HG02970 (cell line): ENCODE results near the gene GNG7.
"Not testable (repeated sequence)": the region's sequence is repeated elsewhere in the genome, so short reads cannot be mapped to it uniquely, and the experiment has no call there.

Experiments
- ATAC-seq: cut with Tn5 transposase; IDR thresholded peaks from one replicate; pipeline ENCODE4 v1.9.1; 2021; ENCODE audit warnings: mild to moderate bottlenecking, moderate library complexity, moderate number of reproducible peaks; ENCODE audit not compliant: unreplicated experiment, low FRiP score

GNG7 gene

DNA sequence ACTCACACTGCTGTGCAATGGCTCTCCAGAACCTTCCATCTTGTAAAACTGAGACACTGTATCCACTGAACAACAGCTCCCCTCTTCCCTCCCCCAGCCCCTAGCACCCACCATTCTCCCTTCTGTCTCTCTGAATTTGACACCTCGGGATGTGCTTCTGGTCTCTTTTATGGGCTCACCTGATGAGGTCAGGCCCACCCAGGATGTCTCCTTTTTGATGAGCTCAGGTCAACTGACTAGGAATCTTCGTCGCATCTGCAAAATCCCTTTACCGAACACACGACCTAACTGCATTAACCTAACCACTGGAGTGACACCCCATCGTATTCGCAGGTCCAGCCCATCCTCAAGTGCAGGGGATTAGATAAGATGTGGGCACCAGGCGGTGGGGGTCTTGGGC, 73.9 kb downstream of the GNG7 start:
- ATAC-seq = no peak

DNA sequence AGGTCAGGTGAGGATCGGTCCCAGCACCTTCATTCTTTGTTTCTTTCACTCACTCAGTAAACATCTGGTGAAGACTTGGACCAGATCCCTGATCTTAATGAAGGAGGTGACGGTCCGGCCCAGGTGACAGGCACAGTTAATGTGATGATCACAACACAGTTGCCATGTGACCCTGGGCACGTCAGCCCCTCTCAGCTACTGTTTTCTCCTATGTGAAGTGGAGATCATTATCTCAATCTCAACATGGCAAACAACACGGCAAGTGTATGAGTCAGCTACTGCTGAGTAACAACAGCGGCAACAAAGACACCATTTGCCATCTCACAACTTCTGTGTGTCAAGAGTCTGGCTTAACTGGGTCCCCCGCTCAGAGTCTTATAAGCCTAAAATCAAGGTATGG, 74.6 kb downstream of the GNG7 start:
- no peak for ATAC-seq

DNA sequence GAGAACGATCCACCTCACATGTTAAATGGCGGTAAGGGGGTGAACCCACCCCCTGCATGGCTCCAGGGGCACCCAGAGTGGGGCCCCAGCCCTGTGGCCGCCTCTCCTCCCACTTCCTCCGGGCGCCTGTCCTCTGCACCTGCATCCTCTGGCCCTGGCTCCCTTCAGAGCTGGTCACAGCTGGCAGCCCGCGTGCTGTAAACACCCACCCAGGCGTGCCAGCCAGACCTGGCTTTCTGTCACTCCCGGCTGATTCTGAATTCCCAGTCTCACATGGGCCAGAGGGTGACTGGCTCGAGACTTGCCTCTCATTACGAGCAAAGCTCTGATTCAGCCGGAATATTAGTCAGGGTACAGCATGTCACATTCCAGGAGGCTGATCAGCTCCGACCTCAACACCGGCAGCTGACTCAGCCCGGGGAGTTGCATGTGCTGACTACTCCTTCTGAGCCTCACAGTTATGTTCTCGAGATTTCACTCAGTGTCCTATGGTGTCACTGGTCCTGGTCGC, 75.1 kb downstream of the GNG7 start:
- no peak for ATAC-seq

DNA sequence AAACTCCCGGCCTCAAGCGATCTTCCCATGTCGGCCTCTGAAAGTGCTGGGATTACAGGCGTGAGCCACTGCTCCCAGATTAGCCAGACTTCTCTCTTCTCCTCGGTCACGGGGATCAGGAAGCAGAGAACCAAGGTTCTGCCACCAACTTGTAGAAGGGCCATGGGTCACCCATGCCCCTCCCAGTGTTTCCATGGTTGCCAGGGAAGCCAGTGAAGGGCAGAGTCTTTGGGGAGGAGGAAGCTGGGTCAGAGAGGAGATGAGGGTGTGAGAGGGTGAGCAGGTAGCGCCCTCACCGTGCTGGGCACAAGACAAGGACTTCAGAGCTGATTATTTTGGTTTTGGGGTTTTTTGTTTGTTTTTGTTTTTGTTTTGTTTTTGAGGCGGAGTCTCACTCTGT, 77.1 kb downstream of the GNG7 start:
- no peak for ATAC-seq

DNA sequence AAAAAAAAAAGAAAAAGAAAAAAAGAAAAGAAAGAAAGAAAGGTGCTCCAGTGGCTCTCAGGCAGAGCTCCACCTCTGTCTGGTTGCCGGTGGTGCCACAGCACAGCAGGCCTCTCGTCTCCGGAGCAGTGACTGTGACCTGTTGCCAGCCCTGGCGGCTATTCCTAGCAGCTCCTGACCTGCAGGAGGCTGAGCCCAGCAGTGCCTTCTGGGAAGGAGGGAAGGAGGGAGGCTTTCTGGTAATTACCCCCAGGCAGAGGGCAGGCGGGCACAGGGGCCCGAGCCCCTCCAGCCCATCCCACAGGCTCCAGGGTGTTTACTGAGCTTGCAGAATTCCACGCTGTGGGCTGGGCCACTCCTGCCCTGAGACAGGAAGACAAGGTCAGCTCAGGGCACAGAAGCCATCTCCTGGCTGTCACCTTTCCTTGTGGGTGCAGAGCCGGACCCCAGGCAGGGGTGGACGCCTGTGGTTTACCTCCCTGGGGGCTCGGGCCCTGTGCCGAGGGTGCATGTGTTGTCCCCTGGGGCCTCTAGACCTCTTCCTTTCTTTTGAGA, 77.9 kb downstream of the GNG7 start:
- ATAC-seq = no peak

DNA sequence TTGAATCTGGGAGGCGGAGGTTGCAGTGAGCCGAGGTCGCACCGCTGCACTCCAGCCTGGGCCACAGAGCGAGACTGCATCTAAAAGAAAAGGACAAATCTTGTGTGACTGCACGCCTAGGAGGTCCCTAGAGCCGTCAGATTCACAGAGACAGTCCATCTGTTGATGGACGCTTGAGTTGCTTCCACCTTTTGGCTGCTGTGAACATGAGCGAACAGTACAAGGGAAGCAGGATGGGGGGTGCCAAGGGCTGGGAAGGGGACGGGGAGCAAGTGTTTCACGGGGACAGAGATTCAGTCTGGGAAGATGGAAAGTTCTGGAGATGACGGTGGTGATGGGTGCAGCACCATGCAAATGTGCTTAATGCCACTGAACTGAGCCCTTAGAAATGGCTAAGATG, 78.7 kb downstream of the GNG7 start:
- ATAC-seq = no peak

DNA sequence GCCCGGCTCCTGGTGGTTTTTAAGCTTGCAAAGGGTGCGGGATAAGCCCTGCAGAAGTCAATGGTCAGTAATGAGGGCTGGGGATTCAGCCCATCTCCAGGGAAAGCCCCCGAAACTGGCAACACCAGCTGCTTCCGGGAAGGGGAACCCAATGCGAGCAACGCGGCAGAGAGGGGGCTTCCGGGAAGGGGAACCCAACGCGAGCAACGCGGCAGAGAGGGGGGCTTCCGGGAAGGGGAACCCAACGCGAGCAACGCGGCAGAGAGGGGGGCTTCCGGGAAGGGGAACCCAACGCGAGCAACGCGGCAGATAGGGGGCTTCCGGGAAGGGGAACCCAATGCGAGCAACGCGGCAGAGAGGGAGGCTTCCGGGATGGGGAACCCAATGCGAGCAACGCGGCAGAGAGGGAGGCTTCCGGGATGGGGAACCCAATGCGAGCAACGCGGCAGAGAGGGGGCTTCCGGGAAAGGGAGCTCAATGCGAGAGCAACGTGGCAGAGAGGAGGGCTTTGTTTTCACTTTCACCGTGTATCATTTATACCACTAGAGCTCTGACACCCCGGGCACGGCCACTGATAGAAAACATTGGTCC, 80.0 kb downstream of the GNG7 start:
- ATAC-seq = not testable (repeated sequence)

DNA sequence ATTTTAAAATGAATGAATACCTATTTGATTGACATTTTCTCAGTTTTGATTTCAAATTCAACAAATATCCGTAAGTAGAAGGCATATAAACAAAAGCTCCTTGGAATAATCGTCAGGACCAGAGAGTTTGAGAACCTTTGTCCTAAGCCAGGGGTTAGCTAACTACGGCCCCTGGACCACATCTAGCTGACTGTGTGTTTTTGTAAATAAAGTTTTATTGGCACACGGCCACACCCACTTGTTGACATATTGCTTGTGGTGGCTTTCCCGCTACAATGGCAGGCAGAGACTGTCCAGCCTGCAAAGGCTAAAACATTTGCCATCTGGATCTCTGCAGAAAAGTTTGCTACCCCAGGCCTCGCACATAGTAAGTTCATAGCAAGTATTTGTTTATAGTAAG, 83.4 kb downstream of the GNG7 start:
- ATAC-seq = no peak

DNA sequence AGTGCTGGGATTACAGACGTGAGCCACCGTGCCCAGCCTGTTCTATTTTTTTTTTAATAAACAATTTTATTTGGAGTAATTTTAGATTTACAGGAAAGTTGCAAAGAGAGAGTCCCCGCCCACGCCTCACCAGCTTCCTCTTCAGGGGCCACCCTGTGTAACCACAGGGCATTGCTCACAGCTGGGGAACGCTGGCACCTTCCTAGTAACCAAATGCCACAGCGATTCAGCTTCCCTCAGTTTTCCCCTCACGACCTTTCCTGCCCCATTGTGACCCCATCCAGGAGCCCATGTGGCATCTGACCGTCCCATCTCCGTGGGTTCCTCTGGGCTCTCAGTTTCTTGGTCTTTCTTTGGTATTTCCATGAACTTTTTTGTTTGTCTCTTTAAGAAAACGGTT, 83.9 kb downstream of the GNG7 start:
- ATAC-seq = no peak

DNA sequence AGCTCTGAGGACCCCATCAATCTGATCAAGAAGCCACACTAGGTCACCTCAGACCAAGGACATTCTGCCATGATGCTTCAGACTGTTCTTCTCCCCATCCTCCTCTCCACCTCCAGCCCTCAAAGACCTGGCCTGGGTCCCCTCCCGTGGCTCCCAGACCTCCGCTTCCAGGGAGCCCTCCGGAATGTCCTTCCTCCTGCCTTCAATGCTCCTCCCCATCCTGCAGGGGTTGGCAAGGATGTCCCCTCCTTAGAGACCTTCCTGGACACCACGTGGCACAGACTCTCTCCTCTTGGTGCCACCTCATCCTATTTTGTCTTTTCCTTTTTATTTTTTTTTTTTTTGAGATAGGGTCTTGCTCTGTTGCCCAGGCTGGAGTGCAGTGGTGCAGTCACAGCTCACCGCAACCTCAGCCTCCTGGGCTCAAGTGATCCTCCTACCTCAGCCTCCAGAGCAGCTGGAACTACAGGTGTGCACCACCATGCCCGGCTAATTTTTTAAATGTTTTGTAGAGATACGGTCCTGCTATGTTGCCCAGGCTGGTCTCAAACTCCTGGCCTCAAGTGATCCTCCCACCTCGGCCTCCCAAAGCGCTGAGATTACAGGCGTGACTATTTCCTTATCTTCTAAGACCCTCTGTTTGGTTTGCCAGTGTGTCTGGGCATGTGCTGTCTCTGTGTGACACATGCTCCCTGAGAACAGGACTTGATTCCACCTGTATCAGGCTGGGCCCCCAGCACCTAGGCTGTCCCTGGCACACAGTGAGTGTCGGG, 84.9 kb downstream of the GNG7 start:
- no peak for ATAC-seq

DNA sequence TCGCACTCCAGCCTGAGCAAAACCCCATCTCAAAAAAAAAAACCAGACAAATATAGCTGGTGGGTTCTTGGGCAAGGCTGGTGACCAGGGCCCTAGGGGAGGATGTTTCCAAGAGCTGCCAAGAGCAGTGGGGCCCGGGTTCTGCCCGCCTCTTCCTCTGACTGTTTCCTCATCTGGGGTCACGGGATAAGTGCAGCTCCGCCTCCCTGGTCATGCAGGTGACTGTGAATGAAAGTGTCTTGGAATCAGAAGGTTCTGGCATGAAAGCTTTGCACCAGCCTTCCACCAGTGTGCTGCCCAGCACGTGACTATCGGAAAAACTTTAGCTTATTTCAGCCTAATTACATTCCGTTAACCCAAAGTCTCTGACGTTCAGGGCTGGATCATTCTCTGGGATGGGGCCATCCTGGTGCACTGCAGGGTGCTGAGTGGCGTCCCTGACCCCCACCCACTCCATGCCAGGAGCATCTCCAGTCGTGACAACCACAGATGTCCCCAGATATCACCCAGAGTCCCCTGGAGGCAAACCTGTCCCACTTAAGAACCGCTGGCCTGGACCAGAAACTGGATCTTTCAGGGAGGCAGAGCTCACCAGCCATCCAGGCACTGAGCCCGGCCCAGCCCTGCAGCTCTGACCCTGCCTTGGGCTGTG, 85.6 kb downstream of the GNG7 start:
- no peak for ATAC-seq

DNA sequence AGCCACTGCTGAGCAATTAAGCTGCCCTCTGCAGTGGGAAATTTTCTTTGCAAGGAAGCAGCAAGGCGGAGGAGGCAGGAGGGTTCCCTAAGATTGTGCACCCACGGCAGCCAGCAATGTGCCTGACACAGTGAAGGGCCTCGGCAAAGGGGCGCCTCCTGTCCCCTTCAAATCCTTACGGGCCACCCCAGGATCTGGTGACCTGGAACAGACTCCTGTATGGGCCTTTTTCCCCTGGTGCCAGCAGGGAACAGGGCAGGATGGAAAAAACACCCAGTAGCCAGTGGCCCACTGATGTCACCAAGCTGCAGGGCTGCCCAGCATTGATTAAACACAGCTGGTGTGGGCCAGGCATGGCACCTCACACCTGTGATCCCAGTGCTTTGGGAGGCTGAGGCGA, 86.7 kb downstream of the GNG7 start:
- no peak for ATAC-seq

DNA sequence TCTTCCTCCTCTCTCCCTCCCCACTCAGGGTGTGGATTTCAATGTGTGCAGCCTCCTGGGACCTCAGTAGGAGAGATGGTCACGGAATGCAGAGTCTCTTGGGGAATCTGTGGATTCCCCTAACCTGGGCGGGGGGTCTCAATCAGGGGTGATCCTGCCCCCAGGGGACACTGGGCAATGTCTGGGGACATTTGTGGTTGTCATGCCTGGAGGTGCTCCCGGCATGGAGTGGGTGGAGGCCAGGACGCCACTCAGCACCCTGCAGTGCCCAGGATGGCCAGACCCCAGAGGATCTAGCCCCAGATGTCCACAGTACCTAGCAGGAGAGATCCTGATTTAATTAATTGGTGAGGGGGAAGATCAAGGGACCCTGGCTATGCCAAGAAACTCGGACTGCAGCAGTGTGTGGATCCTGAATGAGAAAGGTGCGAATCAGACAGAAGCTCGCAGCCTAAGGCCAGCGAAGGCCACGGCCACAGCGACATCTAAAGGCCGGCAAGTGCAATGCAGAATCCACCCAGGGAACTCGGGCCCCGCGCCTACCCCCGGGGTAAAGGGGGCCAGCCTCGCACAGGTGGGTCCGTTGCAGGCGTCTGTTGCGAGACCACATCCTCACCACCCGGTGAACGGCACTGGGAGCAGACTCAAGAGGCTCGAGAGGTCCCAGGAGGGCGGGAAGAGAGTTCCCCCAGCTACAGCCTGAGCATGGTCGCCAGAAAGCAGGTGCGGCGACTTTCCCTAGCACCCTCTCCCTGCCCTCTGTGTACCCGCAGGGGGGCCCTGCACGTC, 88.8 kb downstream of the GNG7 start:
- no peak for ATAC-seq

DNA sequence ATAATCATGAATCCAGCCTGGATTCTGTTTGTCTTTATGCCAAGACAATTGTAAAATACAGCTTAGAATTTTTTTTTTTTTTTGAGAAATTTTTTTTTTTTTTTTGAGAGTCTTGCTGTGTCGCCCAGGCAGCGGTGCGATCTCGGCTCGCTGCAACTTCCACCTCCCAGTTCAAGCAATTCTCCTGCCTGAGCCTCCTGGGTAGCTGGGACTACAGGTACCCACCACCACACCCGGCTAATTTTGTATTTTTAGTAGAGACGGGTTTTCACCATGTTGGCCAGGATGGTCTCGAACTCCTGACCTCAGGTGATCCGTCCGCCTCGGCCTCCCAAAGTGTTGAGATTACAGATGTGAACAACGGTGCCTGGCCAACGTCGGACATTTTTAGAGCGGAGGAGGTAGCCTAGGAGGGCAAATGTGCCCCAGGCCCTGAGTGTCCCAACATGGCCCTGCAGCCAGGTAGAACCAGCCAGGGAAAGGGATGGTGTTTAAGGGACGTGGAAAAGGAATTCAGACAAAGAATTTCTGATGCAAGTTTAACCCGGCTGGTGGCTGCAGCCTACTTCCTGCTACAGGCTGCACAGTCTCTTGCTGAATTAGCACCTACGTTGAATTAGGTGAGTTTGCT, 89.8 kb downstream of the GNG7 start:
- no peak for ATAC-seq

DNA sequence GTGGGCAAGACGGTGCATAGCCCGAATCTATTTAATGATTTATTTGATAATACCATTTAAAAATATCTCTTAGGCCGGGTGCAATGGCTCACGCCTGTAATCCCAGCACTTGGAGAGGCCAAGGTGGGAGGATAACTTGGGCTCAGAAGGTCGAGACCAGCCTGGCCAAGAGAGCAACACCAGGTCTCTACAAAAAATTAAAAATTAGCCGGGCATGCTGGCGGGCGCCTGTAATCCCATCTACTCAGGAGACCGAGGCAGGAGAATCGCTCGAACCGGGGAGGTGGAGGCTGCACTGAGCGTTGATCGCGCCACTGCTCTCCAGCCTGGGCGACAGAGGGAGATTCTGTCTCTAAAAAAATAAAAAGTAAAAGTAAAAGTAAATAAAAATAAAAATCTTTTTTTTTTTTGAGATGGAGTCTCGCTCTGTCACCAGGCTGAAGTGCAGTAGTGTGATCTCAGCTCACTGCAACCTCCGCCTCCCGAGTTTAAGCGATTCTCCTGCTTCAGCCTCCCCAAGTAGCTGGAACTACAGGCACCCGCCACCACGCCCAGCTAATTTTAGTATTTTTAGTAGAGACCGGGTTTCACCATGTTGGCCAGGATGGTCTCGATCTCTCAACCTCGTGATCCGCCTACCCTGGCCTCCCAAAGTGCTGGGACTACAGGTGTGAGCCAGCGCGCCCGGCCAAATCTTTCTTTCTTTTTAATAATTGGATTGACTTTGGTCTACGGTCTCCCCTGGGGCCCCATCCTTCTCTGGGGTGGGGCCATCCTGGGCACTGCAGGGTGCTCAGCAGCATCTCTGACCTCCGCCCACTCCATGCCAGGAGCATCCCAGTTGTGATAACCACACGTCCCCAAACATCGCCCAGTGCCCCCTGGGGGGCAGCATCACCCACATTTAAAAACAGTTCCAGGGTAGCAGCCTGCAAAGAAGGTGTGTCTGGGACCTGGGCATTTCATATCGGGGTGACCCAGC, 90.7 kb downstream of the GNG7 start:
- no peak for ATAC-seq

DNA sequence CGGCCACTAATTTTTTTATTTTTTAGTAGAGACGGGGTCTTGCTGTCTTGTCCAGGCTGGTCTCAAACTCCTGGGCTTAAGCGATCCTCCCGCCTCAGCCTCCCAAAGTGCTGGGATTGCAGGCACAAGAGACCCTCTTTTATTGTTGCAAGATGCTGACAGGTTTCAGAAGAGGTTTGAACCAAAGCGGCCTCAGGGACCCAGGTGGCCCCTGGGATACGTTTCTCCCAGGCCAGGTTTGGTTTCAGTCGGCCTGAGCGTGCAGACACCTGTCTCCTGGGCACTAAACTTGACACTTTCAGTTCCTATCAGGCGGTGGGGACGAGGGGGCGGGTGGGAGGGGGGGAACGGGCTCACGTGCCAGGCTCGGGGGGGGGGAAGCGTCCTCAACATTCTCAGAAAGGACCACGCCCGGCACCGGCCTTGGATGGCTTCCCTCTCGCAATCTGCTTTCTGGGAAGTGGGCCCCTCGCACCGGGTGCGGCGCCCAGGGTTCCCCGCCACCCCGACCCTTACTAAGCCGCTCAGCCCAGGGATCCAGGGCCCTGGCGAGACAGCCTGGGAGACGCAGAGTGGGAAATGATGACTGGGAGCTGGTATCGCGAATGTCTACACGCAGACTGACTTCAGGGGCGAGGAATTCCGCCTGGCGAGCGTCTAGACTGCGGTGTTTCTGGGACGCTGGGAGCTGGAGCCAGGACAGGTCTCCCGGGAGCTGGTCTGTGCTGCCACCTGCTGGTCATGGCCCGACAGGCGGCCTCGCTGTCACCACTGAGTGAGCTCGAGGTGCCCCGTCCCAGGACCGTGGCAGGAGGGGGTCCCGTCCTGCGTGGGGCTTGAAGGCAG, 91.6 kb downstream of the GNG7 start:
- ATAC-seq = peak; percentile 42

DNA sequence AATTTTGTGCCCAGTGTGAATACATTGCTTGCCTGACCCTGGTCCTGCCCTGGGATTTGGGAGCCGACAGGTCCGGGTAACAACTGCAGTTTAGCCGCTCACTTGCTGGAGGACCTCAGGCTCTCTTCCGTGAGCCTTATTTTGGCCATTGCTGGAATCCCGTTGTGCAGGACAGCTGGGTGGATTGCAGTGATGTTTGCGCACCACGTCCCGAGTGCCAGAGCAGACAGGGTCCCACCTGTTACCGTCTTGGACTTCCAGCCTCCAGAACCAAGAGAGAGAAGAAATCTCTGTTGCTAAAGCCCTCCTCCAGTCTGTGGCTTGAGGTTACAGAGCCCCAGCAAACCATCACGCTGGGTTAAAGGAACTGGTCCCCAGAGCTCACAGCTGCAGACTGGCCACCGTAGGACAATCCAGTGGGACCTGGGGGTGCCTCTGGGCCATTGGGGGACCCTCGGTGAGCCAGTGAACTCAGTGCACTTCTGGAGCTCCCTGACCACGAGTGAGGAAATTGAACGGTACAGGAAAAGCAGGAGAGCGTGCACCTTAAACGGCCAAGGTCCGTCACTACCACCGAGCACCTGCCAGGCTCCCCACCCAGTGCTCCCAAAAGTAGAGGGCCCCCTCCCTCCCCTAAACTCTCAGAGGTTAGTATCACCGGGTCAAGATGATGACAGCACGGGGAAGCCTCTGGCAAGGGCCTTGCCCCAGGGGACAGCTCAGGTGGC, 92.9 kb downstream of the GNG7 start:
- ATAC-seq = no peak

DNA sequence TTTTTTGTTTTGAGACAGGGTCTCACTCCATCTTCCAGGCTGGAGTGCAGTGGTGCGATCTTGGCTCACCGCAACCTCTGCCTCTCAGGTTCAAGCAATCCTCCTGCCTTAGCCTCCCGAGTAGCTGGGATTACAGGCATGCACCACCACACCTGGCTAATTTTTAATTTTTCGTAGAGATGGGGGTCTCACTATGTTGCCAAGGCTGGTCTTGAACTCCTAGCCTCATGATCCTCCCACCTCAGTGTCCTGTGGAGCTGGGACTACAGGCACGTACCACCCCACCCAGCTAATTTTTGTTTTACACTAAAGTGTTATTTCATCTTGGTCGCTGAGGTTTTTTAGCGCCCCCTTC, 93.5 kb downstream of the GNG7 start:
- ATAC-seq = not testable (repeated sequence)
